OCI-LY7 (cell line): Measurements from ENCODE around the gene DLGAP4. TPM values are rescaled to one million over a fixed set of nuclear protein-coding genes. Genes with fewer than 3 reads are reported as not detected.

ENCODE experiments used
- BruUV-seq: library from RNA; stranded (reverse); fragments of 400-500 nt; replicated peaks from 2 replicates; lab custom pipeline; 2021; lab: Mats Ljungman, UMichigan
- CTCF ChIA-PET: fragments of 300-600 bp; sonication (Branson Sonifier 250); formaldehyde crosslinking; loops from one replicate; lab custom pipeline; 2022; ENCODE audit warnings: antibody characterized with exemption; ENCODE audit not compliant: unreplicated experiment; lab: Charles Lee
- POLR2A ChIA-PET: fragments of 300-600 bp; sonication (Branson Sonifier 250); formaldehyde crosslinking; loops from one replicate; lab custom pipeline; 2022; ENCODE audit warnings: antibody characterized with exemption; lab: Charles Lee
- DNase-seq: peaks from one replicate; pipeline ENCODE4 v3.0.0-alpha.2; 2015; ENCODE audit warnings: low spot score
- H2AFZ ChIP-seq: fragments of 200-600 bp; sonication (generic), shearing (Covaris generic); 2 replicates; pipeline ENCODE4 v1.6.1; 2014; ENCODE audit warnings: mild to moderate bottlenecking, antibody characterized with exemption, low read length, moderate library complexity
- H3K27ac ChIP-seq: fragments of 200-600 bp; sonication (generic); 2 replicates; pipeline ENCODE4 v1.5.1; 2014; ENCODE audit warnings: mixed run types, low read depth, mild to moderate bottlenecking, moderate library complexity, low read length, inconsistent platforms; ENCODE audit not compliant: poor library complexity, severe bottlenecking
- H3K36me3 ChIP-seq: fragments of 200-600 bp; sonication (generic); 2 replicates; pipeline ENCODE4 v1.6.1; 2014; ENCODE audit warnings: mild to moderate bottlenecking, antibody characterized with exemption, low read length, moderate library complexity, mixed read lengths; ENCODE audit not compliant: insufficient read depth
- H3K4me1 ChIP-seq: fragments of 200-600 bp; sonication (generic); 2 replicates; pipeline ENCODE4 v1.5.1; 2014; ENCODE audit warnings: mild to moderate bottlenecking, low read length; ENCODE audit not compliant: insufficient read depth, poor library complexity, severe bottlenecking
- H3K4me2 ChIP-seq: fragments of 200-600 bp; sonication (generic); 2 replicates; pipeline ENCODE4 v1.6.1; 2014; ENCODE audit warnings: mild to moderate bottlenecking, low read length
- H3K4me3 ChIP-seq: fragments of 200-600 bp; sonication (generic); 2 replicates; pipeline ENCODE4 v1.5.1; 2014; ENCODE audit warnings: mild to moderate bottlenecking, low read depth, low read length; ENCODE audit not compliant: poor library complexity, severe bottlenecking
- H3K79me2 ChIP-seq: fragments of 200-600 bp; sonication (generic); 2 replicates; pipeline ENCODE4 v1.6.1; 2016; ENCODE audit warnings: low read depth, mild to moderate bottlenecking, low read length, moderate library complexity, mixed read lengths; ENCODE audit not compliant: insufficient read depth
- H3K9me2 ChIP-seq: fragments of 200-600 bp; sonication (generic); 2 replicates; pipeline ENCODE4 v1.6.1; 2016; ENCODE audit warnings: mild to moderate bottlenecking, low read length, mixed read lengths; ENCODE audit not compliant: insufficient read depth
- H3K9me3 ChIP-seq: fragments of 200-600 bp; sonication (generic); 2 replicates; pipeline ENCODE4 v1.6.1; 2014; ENCODE audit warnings: mild to moderate bottlenecking, mixed run types, low read length, mixed read lengths
- H4K20me1 ChIP-seq: fragments of 200-600 bp; sonication (generic); 2 replicates; pipeline ENCODE4 v1.6.1; 2014; ENCODE audit warnings: mild to moderate bottlenecking, antibody characterized with exemption, low read length, moderate library complexity, mixed read lengths; ENCODE audit not compliant: insufficient read depth
- CTCF ChIP-seq: fragments of 200-600 bp; sonication (generic); conservative IDR thresholded peaks from 2 replicates; pipeline ENCODE4 v1.5.1; 2014; ENCODE audit warnings: mild to moderate bottlenecking, antibody characterized with exemption, low read length, moderate library complexity, mixed read lengths
- EZH2phosphoT487 ChIP-seq: fragments of 200-600 bp; sonication (generic); IDR thresholded peaks from 2 replicates; pipeline ENCODE4 v1.6.1; 2018; ENCODE audit warnings: low read depth, borderline replicate concordance, mild to moderate bottlenecking, mixed run types, antibody characterized with exemption, low read length, moderate library complexity, mixed read lengths
- intact Hi-C: fragments of 100-400 bp; cut with micrococcal nuclease; formaldehyde crosslinking; loops from one replicate; pipeline ENCODE4 v1.10.0; 2022; ENCODE audit not compliant: unreplicated experiment
- total RNA-seq, 2 experiments: library from RNA; depleted of rRNA in 1 of 2; stranded (reverse); fragments of >200 nt in 1 of 2; shearing (Covaris generic) in 1 of 2; gene quantifications; 2 replicates each; pipeline ENCODE4 v1.2.3, GENCODE V29; 2014 to 2022

The DLGAP4 gene
- total RNA-seq, 2 experiments from 2014 or later, result 7.7 to 41.6 TPM

DNA sequence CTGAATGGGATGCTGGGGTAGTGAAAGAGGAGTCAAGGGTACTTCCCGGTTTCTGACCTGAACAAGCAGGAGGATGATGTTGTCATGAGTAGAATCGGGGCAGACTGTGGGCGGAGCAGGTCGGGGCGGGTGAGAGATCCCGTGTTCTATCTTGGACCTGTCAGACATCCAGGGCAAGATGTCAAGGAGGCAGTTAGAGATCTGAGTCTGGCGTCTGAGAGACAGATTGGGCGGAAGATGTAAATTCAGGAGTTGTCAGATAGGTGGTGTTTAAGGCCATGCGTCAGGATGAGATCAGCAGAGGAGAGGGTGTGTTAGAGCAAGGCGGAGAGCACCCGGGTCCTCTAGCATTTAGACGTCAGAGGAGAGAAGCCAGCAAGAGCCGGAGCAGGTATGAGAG lies 115.5 kb downstream of the DLGAP4 start:
- H3K36me3 ChIP-seq, result no peaks in the 10 kb centered on the region
- no peak overlapping the region for H3K27ac ChIP-seq
- DNase-seq, result no peak
- H2AFZ ChIP-seq, result no peak overlapping the region
- TF ChIP-seq CTCF (no peak), EZH2phosphoT487 (no peak)
- no peak overlapping the region for H3K4me2 ChIP-seq
- H4K20me1 ChIP-seq, result no peaks in the 10 kb centered on the region
- H3K4me1 ChIP-seq, result no peaks in the 10 kb centered on the region
- H3K79me2 ChIP-seq, result no peaks in the 10 kb centered on the region
- ChIA-PET CTCF (no interaction called here), POLR2A (no interaction called here)
- H3K9me2 ChIP-seq, result no peaks in the 10 kb centered on the region
- H3K9me3 ChIP-seq, result no peaks in the 10 kb centered on the region
- intact Hi-C loops, result no loop called here
- no TSS peak for BruUV-seq
- H3K4me3 ChIP-seq, result no peak overlapping the region

DNA sequence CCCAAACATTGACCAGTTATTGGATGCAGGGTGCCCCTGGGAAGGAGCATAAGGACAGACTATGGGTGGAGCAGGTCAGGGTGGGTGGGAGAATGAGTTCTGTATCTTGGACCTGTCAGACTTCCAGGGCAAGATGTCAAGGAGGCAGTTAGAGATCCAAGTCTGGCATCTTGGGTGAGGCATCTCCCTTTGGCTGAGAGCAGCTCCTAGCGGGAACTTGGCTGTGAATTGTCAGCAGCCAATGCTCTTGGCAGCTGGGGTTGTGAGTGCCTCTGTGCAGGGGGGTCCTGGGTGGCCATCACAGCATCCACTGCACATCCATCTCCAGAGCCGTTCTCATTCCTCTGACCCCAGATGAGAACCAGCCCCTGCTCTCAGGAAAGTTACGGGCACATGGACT lies 118.2 kb downstream of the DLGAP4 start:
- no peak overlapping the region for H3K4me3 ChIP-seq
- H3K4me2 ChIP-seq, result no peak overlapping the region
- H3K36me3 ChIP-seq, result no peaks in the 10 kb centered on the region
- H3K9me2 ChIP-seq, result no peaks in the 10 kb centered on the region
- BruUV-seq, result no TSS peak
- no peaks in the 10 kb centered on the region for H3K79me2 ChIP-seq
- intact Hi-C loops, result no loop called here
- H3K4me1 ChIP-seq, result no peaks in the 10 kb centered on the region
- CTCF ChIA-PET, result no interaction called here
- no peak overlapping the region for H3K27ac ChIP-seq
- H2AFZ ChIP-seq, result no peak overlapping the region
- POLR2A ChIA-PET, result no interaction called here
- H3K9me3 ChIP-seq, result no peaks in the 10 kb centered on the region
- TF ChIP-seq CTCF (no peak), EZH2phosphoT487 (no peak)
- DNase-seq, result no peak
- no peaks in the 10 kb centered on the region for H4K20me1 ChIP-seq

DNA sequence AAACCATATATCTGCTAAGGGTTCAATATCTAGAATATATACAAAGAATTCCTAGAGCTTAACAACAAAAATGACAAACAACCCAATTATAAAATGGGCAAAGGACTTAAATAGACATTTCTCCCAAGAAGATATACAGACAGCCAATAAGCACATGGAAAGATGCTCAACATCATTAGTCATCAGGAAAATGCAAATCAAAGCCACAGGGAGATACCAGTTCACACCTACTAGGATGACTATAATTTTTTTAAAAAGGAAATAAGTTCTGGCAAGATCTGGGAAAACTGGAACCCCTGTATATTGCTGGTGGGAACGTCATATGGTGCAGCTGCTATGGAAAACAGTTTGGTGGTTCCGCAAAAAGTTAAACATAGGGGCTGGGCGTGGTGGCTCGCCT lies 119.0 kb downstream of the DLGAP4 start:
- DNase-seq, result no peak
- POLR2A ChIA-PET, result no interaction called here
- intact Hi-C loops, result no loop called here
- Histone ChIP-seq H3K36me3 (no peaks in the 10 kb centered on the region), H3K9me3 (no peaks in the 10 kb centered on the region), H4K20me1 (no peaks in the 10 kb centered on the region), H3K79me2 (no peaks in the 10 kb centered on the region), H3K27ac (no peak overlapping the region), H3K9me2 (no peaks in the 10 kb centered on the region), H2AFZ (no peak overlapping the region), H3K4me2 (no peak overlapping the region), H3K4me1 (no peaks in the 10 kb centered on the region), H3K4me3 (no peak overlapping the region)
- BruUV-seq, result no TSS peak
- CTCF ChIA-PET, result no interaction called here
- TF ChIP-seq EZH2phosphoT487 (no peak), CTCF (no peak)
